AG04449 (cell line): ENCODE measurements around the gene SRGAP1.
A peak's percentile ranks its signal among the peaks of the same experiment; 100 is the strongest.

Experiments
- CTCF ChIA-PET: fragments of 350-600 bp; formaldehyde crosslinking; extraction: SDS; loops from one replicate; lab custom pipeline; 2021; ENCODE audit warnings: antibody characterized with exemption; lab: Yijun Ruan, JAX
- POLR2A ChIA-PET: fragments of 400-600, 350-600 bp; formaldehyde crosslinking; extraction: SDS; loops from one replicate; lab custom pipeline; 2020; ENCODE audit warnings: antibody characterized with exemption, inconsistent platforms; lab: Yijun Ruan, JAX
- DNase-seq: peaks from one replicate; pipeline ENCODE4 v3.0.0-alpha.2; 2010; ENCODE audit warnings: low read depth, low spot score
- H3K4me3 ChIP-seq: 2 replicates; pipeline ENCODE4 v1.5.1; 2011; ENCODE audit warnings: low read depth, mild to moderate bottlenecking, control low read depth, low read length
- CTCF ChIP-seq: IDR thresholded peaks from one replicate; pipeline ENCODE4 v1.5.1; 2011; ENCODE audit warnings: mild to moderate bottlenecking, moderate library complexity, low read length, control low read depth, inconsistent platforms; ENCODE audit not compliant: insufficient read depth; ENCODE audit errors: missing control alignments

SRGAP1 gene

GRCh38 chr12:63880742-63881263 lies 36.3 kb downstream of the SRGAP1 start:
- DNase-seq, result no peak
- no peak for TF ChIP-seq CTCF
- H3K4me3 ChIP-seq, result no peak overlapping the region
- ChIA-PET CTCF (no interaction called here), POLR2A (no interaction called here)

- no peak for TF ChIP-seq CTCF
- DNase-seq, result no peak
- POLR2A ChIA-PET, result no interaction called here
- H3K4me3 ChIP-seq, result no peak overlapping the region
- CTCF ChIA-PET, result no interaction called here
Observed at GRCh38 chr12:63882844-63883243, 38.3 kb downstream of the SRGAP1 start.

DNA sequence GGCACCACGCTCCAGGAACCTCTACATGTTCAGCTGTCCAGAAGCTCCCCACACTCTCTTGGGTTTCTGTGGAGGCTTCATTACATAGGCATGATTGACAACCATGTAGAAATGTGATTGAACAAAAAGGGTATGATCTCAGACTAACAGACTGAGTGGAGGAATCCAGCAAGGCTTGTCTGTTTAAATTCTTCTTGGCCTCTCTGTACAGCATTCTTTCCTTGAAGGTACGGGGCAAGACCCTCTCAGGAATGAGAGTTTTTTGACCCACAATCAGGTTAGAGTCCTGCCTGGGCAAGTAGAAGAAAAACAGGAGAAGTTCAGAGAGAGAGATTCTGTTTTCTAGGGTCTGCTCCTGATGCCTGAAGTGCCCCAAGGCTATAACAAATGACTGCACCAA lies 40.9 kb downstream of the SRGAP1 start:
- no peak for TF ChIP-seq CTCF
- no peak for DNase-seq
- CTCF ChIA-PET, result no interaction called here
- no peak overlapping the region for H3K4me3 ChIP-seq
- POLR2A ChIA-PET, result no interaction called here

GRCh38 chr12:63888908-63889635 lies 44.6 kb downstream of the SRGAP1 start:
- peak; percentile 16 for DNase-seq
- H3K4me3 ChIP-seq, result no peak overlapping the region
- ChIA-PET CTCF (interaction anchor here (1.4 to 2.3 kb wide), 3 partner anchors 9 to 45 kb away, joined by 3 to 7 read pairs (median 7); partner anchors contain the start of gene SRGAP1), POLR2A (interaction anchor here (0.6 to 1.2 kb wide), 2 partner anchors 12 to 178 kb away, joined by 4 to 8 read pairs; no protein-coding TSS in a partner anchor)
- TF ChIP-seq CTCF, result no peak

- no peak for TF ChIP-seq CTCF
Observed at GRCh38 chr12:63889721-63890509, 45.4 kb downstream of the SRGAP1 start.

DNA sequence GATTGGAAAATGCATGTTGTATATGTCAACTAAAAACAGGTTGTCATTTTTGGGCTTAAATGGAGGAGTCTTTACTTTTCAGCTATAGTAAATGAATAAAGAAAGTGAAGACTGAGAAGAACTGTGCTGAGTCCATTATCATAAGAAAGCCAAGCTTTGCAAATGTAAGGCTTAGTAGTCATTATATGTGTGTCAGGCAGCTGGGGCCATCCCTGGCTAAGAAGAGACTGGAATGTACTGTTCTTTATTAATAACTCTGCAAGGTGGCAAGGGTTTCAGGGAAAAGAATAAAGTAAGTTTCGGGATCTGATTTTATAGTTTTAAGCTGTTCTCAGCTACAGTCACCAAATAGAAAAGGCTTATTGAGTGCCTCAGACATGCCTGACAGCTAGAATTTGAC lies 48.7 kb downstream of the SRGAP1 start:
- DNase-seq, result no peak
- no peak for TF ChIP-seq CTCF
- POLR2A ChIA-PET, result no interaction called here
- CTCF ChIA-PET, result interaction anchor here (1.6 kb wide), 1 partner anchor 11 kb away, joined by 7 read pairs; no protein-coding TSS in a partner anchor
- no peak overlapping the region for H3K4me3 ChIP-seq

More at GRCh38 chr12:63889721-63890509, 45.4 kb downstream of the SRGAP1 start:
- CTCF ChIA-PET, result interaction anchor here (1.4 kb wide), 1 partner anchor 8 kb away, joined by 3 read pairs; no protein-coding TSS in a partner anchor
- POLR2A ChIA-PET, result interaction anchor here (1.2 kb wide), 1 partner anchor 141 kb away, joined by 4 read pairs; no protein-coding TSS in a partner anchor
- H3K4me3 ChIP-seq, result no peak overlapping the region
- no peak for DNase-seq
